ENCODE results near the gene MNT.

The MNT gene

GRCh38 chr17:2362016-2362415 is 38.8 kb downstream of the MNT start:
- no peak overlapping the region for H3K27ac ChIP-seq (replicated peaks)
- H3K27me3 ChIP-seq (ENCODE audit: insufficient read depth, poor library complexity, severe bottlenecking): no peaks in the 10 kb centered on the region
- TF ChIP-seq GABPA (IDR thresholded peaks at IDR 0.05; ENCODE audit: low read depth) (no peak), REST (IDR thresholded peaks at IDR 0.05; ENCODE audit: insufficient replicate concordance, low read depth) (no peak), SPI1 (IDR thresholded peaks at IDR 0.05; ENCODE audit: borderline replicate concordance, low read depth) (no peak), POLR2AphosphoS5 (IDR thresholded peaks at IDR 0.05; ENCODE audit: low read depth) (no peak), CTCF (IDR thresholded peaks at IDR 0.05; ENCODE audit: insufficient read depth, low read length) (no peak)
- no peak for DNase-seq (ENCODE audit: low read depth in 1 of 2, low spot score in 1 of 2)
- no peak overlapping the region for H3K4me3 ChIP-seq (replicated peaks; ENCODE audit: insufficient read depth, low read length)

- H3K27me3 ChIP-seq (ENCODE audit: insufficient read depth, poor library complexity, severe bottlenecking): no peaks in the 10 kb centered on the region
- TF ChIP-seq CTCF (IDR thresholded peaks at IDR 0.05; ENCODE audit: insufficient read depth, low read length) (no peak), POLR2AphosphoS5 (IDR thresholded peaks at IDR 0.05; ENCODE audit: low read depth) (no peak), SPI1 (IDR thresholded peaks at IDR 0.05; ENCODE audit: borderline replicate concordance, low read depth) (no peak), GABPA (IDR thresholded peaks at IDR 0.05; ENCODE audit: low read depth) (no peak), REST (IDR thresholded peaks at IDR 0.05; ENCODE audit: insufficient replicate concordance, low read depth) (no peak)
- H3K4me3 ChIP-seq (replicated peaks; ENCODE audit: insufficient read depth, low read length): no peak overlapping the region
- no peak for DNase-seq (ENCODE audit: low read depth in 1 of 2, low spot score in 1 of 2)
- H3K27ac ChIP-seq (replicated peaks): no peak overlapping the region
These were observed 39.7 kb downstream of the MNT start for GRCh38 chr17:2361010-2361760.

- TF ChIP-seq REST (IDR thresholded peaks at IDR 0.05; ENCODE audit: insufficient replicate concordance, low read depth) (no peak), POLR2AphosphoS5 (IDR thresholded peaks at IDR 0.05; ENCODE audit: low read depth) (no peak), GABPA (IDR thresholded peaks at IDR 0.05; ENCODE audit: low read depth) (no peak), CTCF (IDR thresholded peaks at IDR 0.05; ENCODE audit: insufficient read depth, low read length) (no peak), SPI1 (IDR thresholded peaks at IDR 0.05; ENCODE audit: borderline replicate concordance, low read depth) (no peak)
- Histone ChIP-seq H3K27ac (replicated peaks) (no peak overlapping the region), H3K27me3 (ENCODE audit: insufficient read depth, poor library complexity, severe bottlenecking) (no peaks in the 10 kb centered on the region), H3K4me3 (replicated peaks; ENCODE audit: insufficient read depth, low read length) (no peak overlapping the region)
- DNase-seq (ENCODE audit: low read depth in 1 of 2, low spot score in 1 of 2): no peak
These were observed 42.9 kb downstream of the MNT start for GRCh38 chr17:2357931-2358434.
